GM12892 (cell line): Measurements from ENCODE around the gene EEF1A2.

Experiments
- DNase-seq: peaks from one replicate; pipeline ENCODE4 v3.0.0; 2011; ENCODE audit not compliant: insufficient read length
- FAIRE-seq: peaks from 2 replicates; lab custom pipeline; 2011; peaks lifted over from hg19 to GRCh38; lab: Jason Lieb, UNC
- POLR2A ChIP-seq: IDR thresholded peaks from 2 replicates; pipeline ENCODE4 v1.6.1; 2011; ENCODE audit warnings: low read depth, low read length, control low read depth
- POLR2AphosphoS5 ChIP-seq: IDR thresholded peaks from 2 replicates; pipeline ENCODE4 v1.6.1; 2011; ENCODE audit warnings: low read depth, low read length, control low read depth
- TAF1 ChIP-seq: IDR thresholded peaks from 2 replicates; pipeline ENCODE4 v1.6.1; 2011; ENCODE audit warnings: low read depth, mild to moderate bottlenecking, control low read depth, low read length, borderline replicate concordance

EEF1A2 gene

DNA sequence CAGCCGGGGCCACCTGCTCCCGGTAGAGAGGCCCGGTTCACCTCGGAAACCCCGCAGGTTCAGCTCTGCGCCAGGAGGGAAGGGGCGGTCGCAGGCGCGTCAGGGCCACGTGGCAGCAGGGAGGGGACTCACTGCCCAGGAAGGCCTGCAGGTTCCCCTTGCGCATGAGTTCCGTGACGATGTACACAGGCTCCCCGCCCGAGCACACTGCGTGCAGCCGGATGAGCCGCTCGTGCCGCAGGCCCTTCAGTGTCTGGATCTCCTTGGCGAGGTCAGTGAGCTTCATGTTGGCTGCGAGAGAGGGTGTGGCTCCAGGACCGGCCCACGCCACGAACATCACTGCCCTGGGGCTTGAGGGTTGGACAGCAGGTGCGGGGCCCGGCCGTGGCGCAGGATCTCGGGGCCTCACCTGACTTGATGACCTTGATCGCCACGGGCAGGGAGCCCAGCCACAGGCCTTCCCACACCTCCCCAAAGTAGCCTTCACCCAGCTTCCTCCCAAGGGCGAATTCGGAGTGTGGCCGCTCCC is 43.2 kb upstream of the EEF1A2 start:
- FAIRE-seq (no peak), DNase-seq (no peak)
- TF ChIP-seq POLR2A = no peak
- TF ChIP-seq TAF1 = no peak
- TF ChIP-seq POLR2AphosphoS5 = no peak

DNA sequence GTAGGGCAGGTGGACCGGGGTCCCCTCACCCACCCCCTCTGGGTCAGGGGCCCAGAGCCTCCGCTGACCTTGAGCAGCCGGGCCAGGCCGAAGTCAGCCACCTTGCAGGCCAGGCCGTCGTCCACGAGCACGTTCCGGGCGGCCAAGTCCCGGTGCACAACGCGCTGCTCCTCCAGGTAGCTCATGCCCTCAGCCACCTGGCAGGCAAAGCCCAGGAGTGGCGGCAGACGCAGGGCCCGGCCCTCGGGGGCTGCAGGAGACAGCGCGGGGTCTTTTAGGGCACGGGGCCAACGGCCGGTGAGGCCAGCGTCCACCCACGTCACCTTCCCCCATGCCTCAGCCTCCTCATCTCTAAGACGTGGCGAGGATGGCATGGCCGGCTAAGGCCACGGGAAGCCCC is 42.5 kb upstream of the EEF1A2 start:
- FAIRE-seq = no peak
- DNase-seq = no peak
- TF ChIP-seq POLR2AphosphoS5 (no peak), TAF1 (no peak), POLR2A (no peak)

DNA sequence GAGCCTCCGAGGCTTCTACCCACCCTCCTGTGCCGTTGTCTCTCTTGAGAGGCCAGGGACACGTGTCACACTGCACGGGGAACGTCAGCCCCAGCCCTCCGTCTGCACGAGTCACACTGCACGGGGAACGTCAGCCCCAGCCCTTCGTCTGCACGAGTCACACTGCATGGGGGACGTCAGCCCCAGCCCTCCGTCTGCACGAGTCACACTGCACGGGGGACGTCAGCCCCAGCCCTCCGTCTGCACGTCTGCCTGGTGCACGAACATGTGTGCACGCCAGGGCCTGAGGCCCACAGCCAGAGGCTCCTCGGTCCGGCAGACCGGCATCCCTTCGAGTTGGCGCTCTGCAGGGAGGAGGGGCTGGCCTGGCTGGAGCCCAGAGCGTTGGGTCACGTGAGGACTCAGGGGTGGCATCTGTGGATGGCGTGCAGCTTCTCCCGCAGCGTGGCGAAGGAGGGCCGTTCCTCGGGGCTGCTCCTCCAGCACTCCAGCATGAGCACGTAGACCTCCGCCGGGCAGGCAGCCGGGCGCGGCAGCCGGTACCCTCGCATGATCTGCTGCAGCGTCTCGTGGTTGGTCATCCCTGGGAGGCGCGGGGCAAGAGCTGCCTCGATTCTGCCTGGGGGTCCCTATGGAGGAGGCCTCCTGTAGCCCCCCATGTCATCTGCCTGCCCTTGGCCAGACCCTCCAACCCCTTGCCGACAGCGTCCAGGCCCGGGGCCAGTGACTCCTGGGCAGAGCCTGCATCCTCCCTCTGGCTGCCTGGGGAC is 41.7 kb upstream of the EEF1A2 start:
- FAIRE-seq (no peak), DNase-seq (no peak)
- TF ChIP-seq TAF1 (no peak), POLR2A (no peak), POLR2AphosphoS5 (no peak)

DNA sequence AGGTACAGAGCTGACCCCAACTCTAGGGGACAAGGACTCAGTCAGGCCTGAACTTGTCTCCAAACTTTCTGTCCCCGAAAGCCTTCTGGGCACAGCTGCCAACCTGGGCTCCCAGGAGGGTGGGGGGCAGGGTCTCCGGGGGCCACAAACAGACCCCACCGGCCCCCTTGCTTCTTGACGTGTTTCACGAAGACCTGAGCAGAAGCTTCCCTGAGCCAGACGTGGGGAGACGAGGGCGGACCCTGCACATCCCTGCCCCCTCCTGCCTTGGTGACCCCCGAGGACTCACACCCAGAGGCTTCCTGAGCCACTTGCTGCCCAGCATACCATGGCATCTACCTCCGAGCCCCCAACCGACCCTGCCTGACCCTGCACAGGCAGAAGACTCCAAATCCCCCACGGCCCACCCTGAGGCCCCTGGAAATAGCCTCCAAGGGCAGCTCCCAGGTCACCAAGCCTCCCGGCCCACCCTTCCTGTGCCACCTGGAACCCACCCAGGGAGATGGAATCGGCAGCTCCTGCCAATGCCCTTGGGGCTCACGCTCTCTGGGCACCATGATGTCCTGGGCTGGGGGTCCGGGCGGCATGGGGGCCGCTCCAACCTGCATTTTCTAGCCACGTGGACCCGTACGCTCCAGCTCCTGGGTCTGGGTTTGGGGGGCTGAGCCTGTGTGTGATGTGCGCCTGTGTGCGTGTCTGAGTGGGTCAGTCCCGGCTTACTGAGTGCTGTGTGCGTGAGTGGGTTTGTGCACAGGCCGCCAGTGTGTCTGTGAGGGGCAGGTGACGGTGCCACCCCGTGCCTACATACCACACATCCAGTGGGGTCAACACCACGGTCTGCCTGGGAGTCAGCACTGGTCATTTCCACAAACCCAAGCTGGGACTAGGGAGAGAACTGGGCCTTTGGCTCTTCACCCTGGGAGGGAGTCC is 40.8 kb upstream of the EEF1A2 start:
- no peak for FAIRE-seq
- no peak for TF ChIP-seq POLR2A
- TF ChIP-seq POLR2AphosphoS5 = no peak
- TF ChIP-seq TAF1 = no peak
- no peak for DNase-seq

DNA sequence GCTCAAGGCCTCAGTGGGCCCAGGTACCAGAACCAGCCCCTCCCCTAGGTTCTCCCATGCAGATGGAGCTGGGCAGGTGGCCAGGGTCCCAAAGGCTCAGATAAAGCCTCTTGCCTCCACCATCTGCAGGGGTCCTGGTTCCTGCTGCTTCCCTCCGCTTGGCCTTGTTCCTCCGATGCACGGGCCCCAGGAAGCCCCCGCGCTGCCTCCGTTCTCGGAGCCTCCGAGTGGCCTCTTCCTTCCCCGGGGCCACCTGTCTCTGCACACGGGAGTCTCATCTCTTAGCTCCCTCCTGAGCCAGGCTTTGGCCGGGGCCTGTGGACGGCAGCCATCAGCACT is 40.2 kb upstream of the EEF1A2 start:
- no peak for TF ChIP-seq POLR2A
- FAIRE-seq (no peak), DNase-seq (no peak)

DNA sequence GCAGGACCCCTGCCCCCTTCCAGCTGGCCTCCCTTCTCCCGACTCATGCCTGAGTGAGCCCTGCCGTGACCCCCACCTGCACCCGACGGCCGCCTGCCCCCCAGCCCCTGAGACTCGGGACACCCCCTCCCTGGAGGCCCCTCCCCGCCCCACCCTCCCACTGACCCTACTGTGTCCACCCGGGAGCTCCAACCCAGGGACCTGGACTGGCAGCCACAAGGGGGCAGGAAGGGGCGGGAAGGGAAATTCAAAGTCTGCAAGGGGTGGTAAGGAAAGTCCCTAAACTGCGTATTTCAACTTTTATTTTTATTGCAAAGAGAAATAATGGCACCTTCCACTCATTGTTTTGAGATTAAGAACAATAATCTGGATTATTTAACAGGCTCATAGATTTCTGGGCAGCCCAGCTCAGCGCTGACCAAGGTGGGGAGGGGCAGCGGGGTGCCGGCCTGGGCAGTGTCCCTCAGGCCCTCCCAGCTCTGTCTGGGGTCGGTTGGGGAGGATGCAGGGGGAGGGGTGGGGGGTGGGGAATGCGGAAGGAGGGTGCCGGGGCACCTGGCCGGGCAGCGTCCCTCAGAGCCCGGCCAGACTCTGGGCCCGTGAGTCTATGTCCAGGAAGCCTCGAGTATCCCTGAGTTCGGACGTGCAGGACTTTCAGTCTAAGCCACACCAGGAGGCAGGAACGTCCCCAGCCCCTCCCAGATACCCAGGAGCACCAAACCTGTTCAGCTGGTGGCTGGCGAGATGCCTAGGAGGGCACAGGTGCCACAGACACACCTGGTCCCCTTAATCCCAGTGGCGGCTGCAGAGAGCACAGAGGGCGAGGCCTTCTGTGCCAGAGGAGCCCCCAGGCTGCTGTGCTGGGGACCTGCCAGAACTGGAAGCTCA is 39.6 kb upstream of the EEF1A2 start:
- FAIRE-seq (no peak), DNase-seq (no peak)
- TF ChIP-seq TAF1 (no peak), POLR2AphosphoS5 (no peak), POLR2A (no peak)

DNA sequence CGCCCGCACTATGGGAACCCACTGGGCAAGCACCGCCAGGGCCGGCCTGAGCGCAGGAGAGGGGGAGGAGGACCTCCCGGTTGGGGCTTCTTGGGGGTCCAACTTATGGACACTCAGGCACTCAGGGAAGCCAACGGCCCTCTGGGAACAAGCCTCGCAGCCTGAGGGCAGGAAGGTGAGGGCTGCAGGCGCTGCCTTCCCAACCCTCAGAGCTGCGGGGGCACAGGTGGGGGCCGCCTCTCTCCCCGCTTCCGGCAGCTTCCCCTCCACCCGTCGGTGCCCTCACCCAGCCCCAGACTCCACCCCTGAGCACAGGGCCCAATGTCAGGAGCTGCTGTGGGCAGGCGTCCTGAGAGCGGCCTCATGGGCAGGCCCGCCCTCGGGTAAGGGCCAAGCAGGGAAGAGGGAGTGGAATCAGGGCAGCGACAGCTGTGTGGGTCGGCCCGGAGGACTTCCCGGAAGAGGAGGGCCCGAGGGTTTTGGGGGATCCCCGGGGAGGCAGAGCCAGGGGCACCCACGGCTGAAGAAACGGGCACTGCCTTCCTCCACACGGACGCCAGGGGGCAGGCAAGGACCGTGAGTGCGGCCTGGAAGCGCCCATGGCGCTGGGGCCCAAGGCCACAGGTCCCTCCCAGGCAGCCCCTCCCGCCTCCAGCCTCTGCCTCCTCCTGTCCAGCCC is 38.8 kb upstream of the EEF1A2 start:
- DNase-seq (peak; percentile 100), FAIRE-seq (peak; percentile 100)
- TF ChIP-seq POLR2AphosphoS5 = peak; percentile 44; the same call in 1 of the 2 replicates
- TF ChIP-seq TAF1 = 0 out of 2 replicates have a peak, but pooled peaks have one; percentile 38
- peak; percentile 63; the same call in 1 of the 2 replicates for TF ChIP-seq POLR2A

DNA sequence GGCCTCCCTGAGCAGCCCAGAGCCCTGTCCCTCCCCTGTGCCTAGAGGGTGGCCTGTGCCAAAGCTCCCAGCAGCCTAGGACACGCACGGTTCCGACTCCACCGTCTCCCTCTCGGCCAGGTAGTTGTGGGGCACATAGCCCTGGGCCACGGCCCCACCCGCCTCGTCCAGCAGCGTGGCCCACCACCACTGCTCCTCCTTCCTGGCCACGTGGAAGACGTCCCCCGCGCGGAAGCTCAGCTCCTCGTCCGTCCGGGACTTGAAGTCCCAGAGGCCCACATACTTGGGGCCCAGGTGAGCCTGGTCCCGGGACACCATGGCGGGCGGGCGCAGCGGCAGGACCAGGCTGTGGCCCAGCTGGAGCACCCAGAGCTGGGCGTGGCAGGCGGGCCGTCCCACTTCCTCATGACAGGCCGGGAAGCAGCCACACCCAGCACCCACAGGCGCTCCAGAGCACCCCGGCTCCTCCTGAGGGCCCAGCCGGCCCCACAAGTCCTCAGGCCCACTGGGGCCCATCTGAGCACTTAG is 38.2 kb upstream of the EEF1A2 start, which contains the start of gene PTK6:
Gene PTK6 (minus strand): TSS at position 380 of the 528 bp plus-strand sequence. CDS start 62 bp downstream, at position 318.
- FAIRE-seq = no peak
- TF ChIP-seq POLR2AphosphoS5 = no peak
- no peak for TF ChIP-seq POLR2A
- TF ChIP-seq TAF1 = no peak
- DNase-seq = no peak

DNA sequence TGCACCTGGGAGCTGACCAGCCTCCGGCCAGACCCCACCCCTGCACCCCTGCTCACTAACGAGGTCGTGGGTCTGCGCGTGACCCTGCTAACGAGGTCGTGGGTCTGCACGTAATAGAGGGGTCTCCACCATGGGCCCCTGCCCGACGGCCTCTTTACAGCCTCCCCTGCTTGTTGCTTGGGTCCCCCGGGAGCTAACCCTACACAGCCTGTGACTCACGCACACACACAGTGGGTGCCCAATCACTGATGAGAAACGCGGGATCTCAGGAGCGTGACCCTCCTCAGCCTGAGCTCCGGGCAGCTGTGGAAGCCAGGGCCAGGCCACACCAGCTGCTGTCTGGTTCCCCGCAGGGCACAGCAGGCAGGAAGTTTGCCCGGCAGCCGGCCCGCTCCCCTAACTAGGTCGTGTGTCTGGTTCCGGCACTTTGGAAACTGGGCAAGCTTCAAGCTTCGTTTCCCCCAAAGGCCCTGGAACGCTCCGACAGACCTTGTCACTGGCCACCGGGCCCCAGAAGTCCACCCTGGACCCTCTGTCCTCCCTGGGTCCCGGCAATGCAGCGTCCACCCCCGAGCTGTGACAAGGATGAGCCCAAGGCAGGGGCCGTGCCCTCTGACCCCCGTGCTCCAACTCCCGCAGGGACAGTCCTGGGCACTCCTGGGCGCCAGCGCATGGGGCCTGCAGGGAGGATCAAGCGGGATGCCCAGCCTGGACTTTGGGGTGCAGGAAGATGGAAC is 37.5 kb upstream of the EEF1A2 start:
- no peak for DNase-seq
- no peak for TF ChIP-seq POLR2A
- TF ChIP-seq TAF1 = no peak
- no peak for TF ChIP-seq POLR2AphosphoS5
- peak; percentile 9 for FAIRE-seq

DNA sequence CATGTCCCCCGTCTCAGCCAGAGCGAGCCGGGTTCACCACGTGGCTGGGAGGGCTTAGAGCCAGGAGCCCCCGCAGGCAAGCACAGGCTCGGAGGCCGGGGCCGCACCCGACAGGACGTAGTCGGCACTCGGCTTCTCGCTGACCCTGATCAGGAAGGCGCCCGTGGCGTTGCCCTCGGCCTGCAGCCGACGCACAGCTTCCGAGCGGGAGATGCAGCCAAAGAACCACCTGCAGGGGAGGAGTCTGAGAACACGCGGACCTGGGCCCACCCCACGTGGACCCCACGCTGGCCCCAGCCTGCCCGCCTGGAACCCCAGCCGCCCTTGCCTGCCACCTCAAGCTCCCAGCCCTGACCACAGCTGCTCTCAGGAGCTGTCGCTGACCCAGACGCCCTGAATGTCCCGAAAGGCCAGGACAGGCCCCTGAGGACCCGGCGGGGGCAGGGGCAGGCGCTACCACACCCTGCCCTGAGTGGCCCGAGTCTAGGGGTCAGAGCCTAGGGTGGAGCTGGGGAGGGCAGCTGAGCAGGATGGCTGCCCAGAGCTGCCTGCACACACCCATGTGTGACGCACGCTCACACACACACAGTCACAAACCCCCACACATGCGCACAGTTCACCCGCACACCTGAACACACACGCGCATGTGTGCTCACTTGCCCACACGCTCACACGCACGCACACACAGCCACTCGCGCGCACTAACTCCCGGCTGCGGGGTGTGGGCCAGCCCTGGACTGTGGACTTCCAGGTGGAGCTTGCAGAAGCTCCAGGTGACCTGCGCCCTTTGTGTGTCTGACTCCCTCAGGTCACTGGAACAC is 36.2 kb upstream of the EEF1A2 start:
- DNase-seq = no peak
- no peak for FAIRE-seq
- no peak for TF ChIP-seq POLR2AphosphoS5
- TF ChIP-seq TAF1 = no peak
- no peak for TF ChIP-seq POLR2A
